HepG2 (cell line): Measurements from ENCODE around the gene C1orf35. TPM values are rescaled to one million over a fixed set of nuclear protein-coding genes. Genes with fewer than 3 reads are reported as not detected.
A peak's percentile ranks its signal among the peaks of the same experiment; 100 is the strongest.

Experiments
- BRD4 ChIP-seq: sonication (generic); formaldehyde crosslinking; IDR thresholded peaks from 2 replicates; pipeline ENCODE4 v1.4.0; 2020; ENCODE audit warnings: missing genetic modification reagents
- CAMTA2 ChIP-seq: sonication (generic); formaldehyde crosslinking; IDR thresholded peaks from 2 replicates; pipeline ENCODE4 v1.4.0; 2020; ENCODE audit warnings: mild to moderate bottlenecking, missing genetic modification reagents, borderline replicate concordance
- FOXJ3 ChIP-seq: sonication (generic); formaldehyde crosslinking; IDR thresholded peaks from 2 replicates; pipeline ENCODE4 v1.4.0; 2020; ENCODE audit warnings: missing genetic modification reagents, mild to moderate bottlenecking, borderline replicate concordance
- GABPA ChIP-seq, 2 experiments: IDR thresholded peaks; 2 replicates each; pipeline ENCODE4 v1.6.1; 2011 to 2016; ENCODE audit warnings: low read depth in 2 of 2, low read length in 1 of 2, missing biosample characterization in 1 of 2, missing genetic modification characterization in 1 of 2
- HNF4A ChIP-seq: sonication (generic); formaldehyde crosslinking; IDR thresholded peaks from 2 replicates; pipeline ENCODE4 v1.4.0; 2020; ENCODE audit warnings: missing genetic modification reagents
- PAWR ChIP-seq: sonication (generic); formaldehyde crosslinking; IDR thresholded peaks from 2 replicates; pipeline ENCODE4 v1.4.0; 2020; ENCODE audit warnings: missing genetic modification reagents, mild to moderate bottlenecking, borderline replicate concordance
- RBFOX2 ChIP-seq: fragments of 200-400 bp; formaldehyde crosslinking; IDR thresholded peaks from 2 replicates; pipeline ENCODE4 v1.6.1; 2017; ENCODE audit warnings: low read depth, mild to moderate bottlenecking, low read length
- ZBTB38 ChIP-seq: sonication (generic); formaldehyde crosslinking; IDR thresholded peaks from 2 replicates; pipeline ENCODE4 v1.5.1; 2020; ENCODE audit warnings: mild to moderate bottlenecking, missing genetic modification reagents
- ZNF232 ChIP-seq: sonication (generic); formaldehyde crosslinking; IDR thresholded peaks from 2 replicates; pipeline ENCODE4 v1.4.0; 2020; ENCODE audit warnings: missing genetic modification reagents, borderline replicate concordance
- ZNF234 ChIP-seq: sonication (generic); formaldehyde crosslinking; conservative IDR thresholded peaks from 2 replicates; pipeline ENCODE4 v1.5.1; 2020; ENCODE audit warnings: mild to moderate bottlenecking, missing genetic modification reagents
- ZNF251 ChIP-seq: sonication (generic); formaldehyde crosslinking; IDR thresholded peaks from 2 replicates; pipeline ENCODE4 v1.9.0; 2021; ENCODE audit warnings: mild to moderate bottlenecking, missing genetic modification reagents
- ZNF460 ChIP-seq: sonication (generic); formaldehyde crosslinking; IDR thresholded peaks from 2 replicates; pipeline ENCODE4 v1.5.1; 2020; ENCODE audit warnings: missing genetic modification reagents, mild to moderate bottlenecking, borderline replicate concordance
- ZNF510 ChIP-seq: sonication (generic); formaldehyde crosslinking; IDR thresholded peaks from 2 replicates; pipeline ENCODE4 v1.4.0; 2020; ENCODE audit warnings: low read depth, mild to moderate bottlenecking, missing genetic modification reagents
- polyA plus RNA-seq, 8 experiments: library from polyadenylated mRNA; depleted of rRNA in 3 of 8; stranded (reverse) in 7 of 8; unstranded in 1 of 8; fragments of >200 nt; fragmentation: Illumina TruSeq in 4 of 8; extraction: Trizol in 4 of 8; gene quantifications; 2 replicates each; pipeline versions ENCODE4 v1.2.1 to v1.2.3, GENCODE V29; 2011 to 2016; ENCODE audit warnings: low read depth in 4 of 8, missing spikeins in 1 of 8, mixed read lengths in 1 of 8; ENCODE audit not compliant: insufficient read depth in 1 of 8
- total RNA-seq, 5 experiments: library from RNA; depleted of rRNA; stranded (reverse); fragments of >200 nt; fragmentation: Illumina TruSeq; extraction: Trizol; gene quantifications; 2 replicates each; pipeline ENCODE4 v1.2.3, GENCODE V29; 2016; ENCODE audit warnings: low read depth in 1 of 5
- TF ChIP-seq, protein P1 (sequence below): sonication (generic); formaldehyde crosslinking; IDR thresholded peaks from 2 replicates; pipeline ENCODE4 v1.5.0; 2020; ENCODE audit warnings: missing genetic modification reagents
- TF ChIP-seq, protein P2 (sequence below): sonication (generic); formaldehyde crosslinking; IDR thresholded peaks from 2 replicates; pipeline ENCODE4 v1.5.0; 2020; ENCODE audit warnings: mild to moderate bottlenecking, missing genetic modification reagents
- TF ChIP-seq, protein P3 (sequence below): sonication (generic); formaldehyde crosslinking; IDR thresholded peaks from 2 replicates; pipeline ENCODE4 v1.8.0; 2022; ENCODE audit warnings: low read depth, missing genetic modification reagents
- TF ChIP-seq, protein P4 (sequence below): sonication (generic); formaldehyde crosslinking; IDR thresholded peaks from 2 replicates; pipeline ENCODE4 v1.5.1; 2020; ENCODE audit warnings: mild to moderate bottlenecking, missing genetic modification reagents, borderline replicate concordance

C1orf35 gene
- total and polyA plus RNA-seq, 2 of the 13 experiments (the other 11 are each of a cell fraction or from before 2014, with no cell fraction given) = 8.1 to 19.3 TPM

DNA sequence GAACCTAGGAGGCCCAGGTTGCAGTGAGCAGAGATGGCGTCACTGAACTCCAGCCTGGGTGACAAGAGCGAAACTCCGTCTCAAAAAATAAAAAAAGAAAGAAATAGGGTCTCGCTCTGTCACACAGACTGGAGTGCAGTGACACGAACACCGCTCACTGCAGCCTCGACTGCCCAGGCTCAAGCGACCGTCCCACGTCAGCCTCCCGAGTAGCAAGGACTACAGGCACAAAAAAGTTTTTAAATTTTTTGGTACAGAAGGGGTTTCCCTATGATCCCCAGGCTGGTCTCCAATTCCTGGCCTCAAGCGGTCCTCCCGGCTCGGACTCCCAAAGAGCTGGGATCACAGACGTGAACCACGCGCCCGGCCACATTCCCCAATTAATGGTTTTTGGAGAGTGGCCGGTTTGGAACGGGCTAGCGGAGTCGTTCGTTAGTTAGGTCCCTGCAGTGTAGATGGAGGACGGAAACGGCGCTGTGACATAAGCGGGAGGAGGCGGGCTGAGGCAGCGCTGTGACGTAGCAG lies 36.3 kb upstream of the C1orf35 start (continued):
- TF ChIP-seq, protein P1, sequence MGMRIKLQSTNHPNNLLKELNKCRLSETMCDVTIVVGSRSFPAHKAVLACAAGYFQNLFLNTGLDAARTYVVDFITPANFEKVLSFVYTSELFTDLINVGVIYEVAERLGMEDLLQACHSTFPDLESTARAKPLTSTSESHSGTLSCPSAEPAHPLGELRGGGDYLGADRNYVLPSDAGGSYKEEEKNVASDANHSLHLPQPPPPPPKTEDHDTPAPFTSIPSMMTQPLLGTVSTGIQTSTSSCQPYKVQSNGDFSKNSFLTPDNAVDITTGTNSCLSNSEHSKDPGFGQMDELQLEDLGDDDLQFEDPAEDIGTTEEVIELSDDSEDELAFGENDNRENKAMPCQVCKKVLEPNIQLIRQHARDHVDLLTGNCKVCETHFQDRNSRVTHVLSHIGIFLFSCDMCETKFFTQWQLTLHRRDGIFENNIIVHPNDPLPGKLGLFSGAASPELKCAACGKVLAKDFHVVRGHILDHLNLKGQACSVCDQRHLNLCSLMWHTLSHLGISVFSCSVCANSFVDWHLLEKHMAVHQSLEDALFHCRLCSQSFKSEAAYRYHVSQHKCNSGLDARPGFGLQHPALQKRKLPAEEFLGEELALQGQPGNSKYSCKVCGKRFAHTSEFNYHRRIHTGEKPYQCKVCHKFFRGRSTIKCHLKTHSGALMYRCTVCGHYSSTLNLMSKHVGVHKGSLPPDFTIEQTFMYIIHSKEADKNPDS (CRISPR knock-in tag) = peak; percentile 43; the same call in 1 of the 2 replicates
- TF ChIP-seq, protein P2, sequence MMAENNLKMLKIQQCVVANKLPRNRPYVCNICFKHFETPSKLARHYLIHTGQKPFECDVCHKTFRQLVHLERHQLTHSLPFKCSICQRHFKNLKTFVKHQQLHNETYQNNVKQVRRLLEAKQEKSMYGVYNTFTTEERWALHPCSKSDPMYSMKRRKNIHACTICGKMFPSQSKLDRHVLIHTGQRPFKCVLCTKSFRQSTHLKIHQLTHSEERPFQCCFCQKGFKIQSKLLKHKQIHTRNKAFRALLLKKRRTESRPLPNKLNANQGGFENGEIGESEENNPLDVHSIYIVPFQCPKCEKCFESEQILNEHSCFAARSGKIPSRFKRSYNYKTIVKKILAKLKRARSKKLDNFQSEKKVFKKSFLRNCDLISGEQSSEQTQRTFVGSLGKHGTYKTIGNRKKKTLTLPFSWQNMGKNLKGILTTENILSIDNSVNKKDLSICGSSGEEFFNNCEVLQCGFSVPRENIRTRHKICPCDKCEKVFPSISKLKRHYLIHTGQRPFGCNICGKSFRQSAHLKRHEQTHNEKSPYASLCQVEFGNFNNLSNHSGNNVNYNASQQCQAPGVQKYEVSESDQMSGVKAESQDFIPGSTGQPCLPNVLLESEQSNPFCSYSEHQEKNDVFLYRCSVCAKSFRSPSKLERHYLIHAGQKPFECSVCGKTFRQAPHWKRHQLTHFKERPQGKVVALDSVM = peak; percentile 99
- TF ChIP-seq GABPA (IDR thresholded peaks at IDR 0.05; ENCODE audit: low read depth, low read length) (no peak), GABPA (CRISPR knock-in tag; IDR thresholded peaks at IDR 0.05; ENCODE audit: low read depth) (peak; percentile 87), HNF4A (CRISPR knock-in tag) (peak; percentile 20; the same call in 1 of the 2 replicates), RBFOX2 (no peak), FOXJ3 (CRISPR knock-in tag) (0 out of 2 replicates have a peak, but pooled peaks have one; percentile 23), BRD4 (peak; percentile 70), PAWR (CRISPR knock-in tag) (no peak), ZNF234 (CRISPR knock-in tag) (no peak), ZBTB38 (CRISPR knock-in tag) (no peak), ZNF460 (CRISPR knock-in tag) (peak; percentile 31; the same call in 1 of the 2 replicates), ZNF251 (CRISPR knock-in tag) (0 out of 2 replicates have a peak, but pooled peaks have one; percentile 63), CAMTA2 (CRISPR knock-in tag) (peak; percentile 34; the same call in 1 of the 2 replicates), ZNF232 (CRISPR knock-in tag) (peak; percentile 63; the same call in 1 of the 2 replicates), ZNF510 (CRISPR knock-in tag) (peak; percentile 37)
- TF ChIP-seq, protein P3, sequence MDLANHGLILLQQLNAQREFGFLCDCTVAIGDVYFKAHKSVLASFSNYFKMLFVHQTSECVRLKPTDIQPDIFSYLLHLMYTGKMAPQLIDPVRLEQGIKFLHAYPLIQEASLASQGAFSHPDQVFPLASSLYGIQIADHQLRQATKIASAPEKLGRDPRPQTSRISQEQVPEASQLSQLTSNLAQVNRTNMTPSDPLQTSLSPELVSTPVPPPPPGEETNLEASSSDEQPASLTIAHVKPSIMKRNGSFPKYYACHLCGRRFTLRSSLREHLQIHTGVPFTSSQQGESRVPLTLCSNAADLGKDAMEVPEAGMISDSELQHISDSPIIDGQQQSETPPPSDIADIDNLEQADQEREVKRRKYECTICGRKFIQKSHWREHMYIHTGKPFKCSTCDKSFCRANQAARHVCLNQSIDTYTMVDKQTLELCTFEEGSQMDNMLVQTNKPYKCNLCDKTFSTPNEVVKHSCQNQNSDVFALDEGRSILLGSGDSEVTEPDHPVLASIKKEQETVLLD (CRISPR knock-in tag) = peak; percentile 19; the same call in 1 of the 2 replicates
- TF ChIP-seq, protein P4, sequence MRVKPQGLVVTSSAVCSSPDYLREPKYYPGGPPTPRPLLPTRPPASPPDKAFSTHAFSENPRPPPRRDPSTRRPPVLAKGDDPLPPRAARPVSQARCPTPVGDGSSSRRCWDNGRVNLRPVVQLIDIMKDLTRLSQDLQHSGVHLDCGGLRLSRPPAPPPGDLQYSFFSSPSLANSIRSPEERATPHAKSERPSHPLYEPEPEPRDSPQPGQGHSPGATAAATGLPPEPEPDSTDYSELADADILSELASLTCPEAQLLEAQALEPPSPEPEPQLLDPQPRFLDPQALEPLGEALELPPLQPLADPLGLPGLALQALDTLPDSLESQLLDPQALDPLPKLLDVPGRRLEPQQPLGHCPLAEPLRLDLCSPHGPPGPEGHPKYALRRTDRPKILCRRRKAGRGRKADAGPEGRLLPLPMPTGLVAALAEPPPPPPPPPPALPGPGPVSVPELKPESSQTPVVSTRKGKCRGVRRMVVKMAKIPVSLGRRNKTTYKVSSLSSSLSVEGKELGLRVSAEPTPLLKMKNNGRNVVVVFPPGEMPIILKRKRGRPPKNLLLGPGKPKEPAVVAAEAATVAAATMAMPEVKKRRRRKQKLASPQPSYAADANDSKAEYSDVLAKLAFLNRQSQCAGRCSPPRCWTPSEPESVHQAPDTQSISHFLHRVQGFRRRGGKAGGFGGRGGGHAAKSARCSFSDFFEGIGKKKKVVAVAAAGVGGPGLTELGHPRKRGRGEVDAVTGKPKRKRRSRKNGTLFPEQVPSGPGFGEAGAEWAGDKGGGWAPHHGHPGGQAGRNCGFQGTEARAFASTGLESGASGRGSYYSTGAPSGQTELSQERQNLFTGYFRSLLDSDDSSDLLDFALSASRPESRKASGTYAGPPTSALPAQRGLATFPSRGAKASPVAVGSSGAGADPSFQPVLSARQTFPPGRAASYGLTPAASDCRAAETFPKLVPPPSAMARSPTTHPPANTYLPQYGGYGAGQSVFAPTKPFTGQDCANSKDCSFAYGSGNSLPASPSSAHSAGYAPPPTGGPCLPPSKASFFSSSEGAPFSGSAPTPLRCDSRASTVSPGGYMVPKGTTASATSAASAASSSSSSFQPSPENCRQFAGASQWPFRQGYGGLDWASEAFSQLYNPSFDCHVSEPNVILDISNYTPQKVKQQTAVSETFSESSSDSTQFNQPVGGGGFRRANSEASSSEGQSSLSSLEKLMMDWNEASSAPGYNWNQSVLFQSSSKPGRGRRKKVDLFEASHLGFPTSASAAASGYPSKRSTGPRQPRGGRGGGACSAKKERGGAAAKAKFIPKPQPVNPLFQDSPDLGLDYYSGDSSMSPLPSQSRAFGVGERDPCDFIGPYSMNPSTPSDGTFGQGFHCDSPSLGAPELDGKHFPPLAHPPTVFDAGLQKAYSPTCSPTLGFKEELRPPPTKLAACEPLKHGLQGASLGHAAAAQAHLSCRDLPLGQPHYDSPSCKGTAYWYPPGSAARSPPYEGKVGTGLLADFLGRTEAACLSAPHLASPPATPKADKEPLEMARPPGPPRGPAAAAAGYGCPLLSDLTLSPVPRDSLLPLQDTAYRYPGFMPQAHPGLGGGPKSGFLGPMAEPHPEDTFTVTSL (CRISPR knock-in tag) = peak; percentile 43; the same call in 1 of the 2 replicates
